ENCODE results near the gene DNAJC21. TPM values are rescaled to one million over a fixed set of nuclear protein-coding genes. Genes with fewer than 3 reads are reported as not detected.

DNAJC21 gene
- total RNA-seq, 1 experiment from 2014 or later = 34.7 TPM

- no peak overlapping the region for H3K27ac ChIP-seq (ENCODE audit: low read depth, low read length)
- POLR2A ChIA-PET = no interaction called here
- no TSS peak for BruUV-seq (replicated peaks)
These were observed 72.5 kb downstream of the DNAJC21 start for GRCh38 chr5:35001842-35002241.

More at GRCh38 chr5:35001842-35002241, 72.5 kb downstream of the DNAJC21 start:
- no peaks in the 10 kb centered on the region; a peak in 1 of 4 replicates for H3K4me1 ChIP-seq (ENCODE audit: control insufficient read depth in 1 of 2, insufficient read depth in 2 of 2, low read length in 2 of 2)
- no peak overlapping the region for H3K9ac ChIP-seq (ENCODE audit: low read length)
- no peak for ATAC-seq
- no peaks in the 10 kb centered on the region for H3K9me3 ChIP-seq (ENCODE audit: control insufficient read depth in 1 of 2, insufficient read depth in 1 of 2, low read depth in 1 of 2, low read length in 2 of 2)
- H3K27me3 ChIP-seq (ENCODE audit: insufficient read depth, low read length) = 0 out of 2 replicates have a peak, but pooled peaks cover 13% of the 10 kb centered on the region
- H3K4me3 ChIP-seq (replicated peaks in 1 of 2; ENCODE audit: low read depth in 1 of 2, low read length in 2 of 2) = no peak overlapping the region
- no peaks in the 10 kb centered on the region for H3K9me2 ChIP-seq (ENCODE audit: insufficient read depth)
- H3K79me2 ChIP-seq (ENCODE audit: insufficient read depth, low read length) = no peaks in the 10 kb centered on the region
- H4K20me1 ChIP-seq (ENCODE audit: insufficient read depth) = no peaks in the 10 kb centered on the region
- TF ChIP-seq REST (IDR thresholded peaks at IDR 0.05; ENCODE audit: low read depth) (no peak), CBX3 (IDR thresholded peaks at IDR 0.05; ENCODE audit: low read depth) (no peak), POLR2A (IDR thresholded peaks at IDR 0.05; ENCODE audit: borderline replicate concordance, extremely low read depth, insufficient read depth, insufficient read length) (no peak)
- DNase-seq (ENCODE audit: low read depth, low spot score) = no peak
- no peak overlapping the region for H3K4me2 ChIP-seq (ENCODE audit: low read length)
- ChIA-PET CTCF (interaction anchor here (1.0 kb wide), 2 partner anchors 9 to 527 kb away, joined by 3 read pairs; no protein-coding TSS in a partner anchor), RAD21 (ENCODE audit: low non-redundant PET in 1 of 2, low total read pairs in 2 of 2, uncharacterized antibody in 2 of 2, unreplicated experiment in 2 of 2) (no interaction called here)
- H2AFZ ChIP-seq (ENCODE audit: low read depth, low read length, poor library complexity, severe bottlenecking) = no peak overlapping the region
- H3K36me3 ChIP-seq (ENCODE audit: control insufficient read depth in 1 of 2, insufficient read depth in 2 of 2, low read length in 2 of 2) = no peaks in the 10 kb centered on the region
- intact Hi-C loops (cut with micrococcal nuclease) = loop anchor here (2.0 kb wide), 1 partner anchor 43 kb away; no protein-coding TSS in a partner anchor
